Measurements from ENCODE around the gene GSC. TPM values are rescaled to one million over a fixed set of nuclear protein-coding genes. Genes with fewer than 3 reads are reported as not detected.
A peak's percentile ranks its signal among the peaks of the same experiment; 100 is the strongest.

Gene GSC
- total and polyA plus RNA-seq, 2 donors (not counting 1 experiment from before 2014, with no cell fraction given), result 0.05 to 0.17 TPM

DNA sequence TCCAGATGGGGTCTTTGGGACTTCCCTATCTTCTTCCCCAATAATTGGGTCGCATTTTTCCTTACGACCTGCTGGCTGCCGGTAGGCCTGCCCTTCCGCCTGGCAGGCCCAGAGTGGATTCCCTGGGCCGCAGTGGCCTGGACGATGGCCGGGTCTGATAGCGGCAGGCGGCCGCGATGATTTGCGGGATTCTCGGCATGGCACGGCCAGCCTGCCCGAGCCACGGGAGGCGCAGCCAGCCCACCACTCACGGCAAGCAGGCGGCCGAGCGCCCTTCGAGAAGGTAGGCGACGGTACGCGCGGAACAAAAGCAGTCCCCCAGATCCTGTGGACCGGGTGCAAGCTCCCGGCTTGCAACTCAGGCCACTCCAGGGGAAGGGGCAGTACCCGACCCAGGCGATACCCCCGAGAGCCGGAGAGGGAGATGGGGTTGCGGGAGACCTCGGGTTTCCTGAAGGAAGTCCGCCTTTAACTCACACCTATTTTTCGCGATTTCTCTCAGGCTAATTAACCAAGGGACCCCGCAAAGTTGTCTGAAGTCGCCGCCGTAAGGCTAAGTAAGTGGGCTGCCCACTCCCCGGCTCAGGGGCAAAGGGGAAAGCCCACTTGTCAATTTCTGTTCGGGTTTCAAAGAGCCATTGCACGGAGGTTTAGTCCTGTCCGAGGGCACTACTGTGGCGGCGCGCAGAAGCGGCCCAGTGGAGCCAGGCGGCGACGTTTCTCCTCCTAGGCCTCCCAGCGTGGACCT lies 1.4 kb upstream of the GSC start:
- TF ChIP-seq, protein P1, sequence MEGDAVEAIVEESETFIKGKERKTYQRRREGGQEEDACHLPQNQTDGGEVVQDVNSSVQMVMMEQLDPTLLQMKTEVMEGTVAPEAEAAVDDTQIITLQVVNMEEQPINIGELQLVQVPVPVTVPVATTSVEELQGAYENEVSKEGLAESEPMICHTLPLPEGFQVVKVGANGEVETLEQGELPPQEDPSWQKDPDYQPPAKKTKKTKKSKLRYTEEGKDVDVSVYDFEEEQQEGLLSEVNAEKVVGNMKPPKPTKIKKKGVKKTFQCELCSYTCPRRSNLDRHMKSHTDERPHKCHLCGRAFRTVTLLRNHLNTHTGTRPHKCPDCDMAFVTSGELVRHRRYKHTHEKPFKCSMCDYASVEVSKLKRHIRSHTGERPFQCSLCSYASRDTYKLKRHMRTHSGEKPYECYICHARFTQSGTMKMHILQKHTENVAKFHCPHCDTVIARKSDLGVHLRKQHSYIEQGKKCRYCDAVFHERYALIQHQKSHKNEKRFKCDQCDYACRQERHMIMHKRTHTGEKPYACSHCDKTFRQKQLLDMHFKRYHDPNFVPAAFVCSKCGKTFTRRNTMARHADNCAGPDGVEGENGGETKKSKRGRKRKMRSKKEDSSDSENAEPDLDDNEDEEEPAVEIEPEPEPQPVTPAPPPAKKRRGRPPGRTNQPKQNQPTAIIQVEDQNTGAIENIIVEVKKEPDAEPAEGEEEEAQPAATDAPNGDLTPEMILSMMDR (conservative IDR thresholded peaks at IDR 0.05 in 1 of 2, IDR thresholded peaks at IDR 0.05 in 1 of 2; ENCODE audit: low read depth in 1 of 2, low read length in 2 of 2), result no peak
- TF ChIP-seq EZH2 (IDR thresholded peaks at IDR 0.05; ENCODE audit: low read length, missing control alignments), result peak; percentile 59
- Histone ChIP-seq H3K27ac (ENCODE audit: insufficient read depth, low read length) (no peak overlapping the region), H2AFZ (ENCODE audit: low read length) (no peak overlapping the region), H3K27me3 (ENCODE audit: control insufficient read depth, insufficient read depth, low read length) (peaks cover 80% of the 10 kb centered on the region), H3K9ac (ENCODE audit: insufficient read depth, low read length) (no peak overlapping the region), H4K20me1 (ENCODE audit: control insufficient read depth, extremely low read depth, insufficient read depth, low read length) (no peaks in the 10 kb centered on the region), H3K4me3 (replicated peaks in 1 of 4; ENCODE audit: control extremely low read depth in 1 of 4, insufficient read depth in 1 of 4, low read depth in 3 of 4, low read length in 4 of 4) (no peak overlapping the region), H3K9me3 (ENCODE audit: control insufficient read depth, insufficient read depth, low read depth, low read length) (no peaks in the 10 kb centered on the region), H3K79me2 (ENCODE audit: control insufficient read depth, insufficient read depth, low read length) (no peaks in the 10 kb centered on the region), H3K36me3 (ENCODE audit: control insufficient read depth, insufficient read depth, low read length) (no peaks in the 10 kb centered on the region), H3K4me2 (ENCODE audit: extremely low read depth, insufficient read depth, low read length) (no peak overlapping the region), H3K4me1 (ENCODE audit: control insufficient read depth, extremely low read depth, insufficient read depth, low read length) (no peaks in the 10 kb centered on the region)
- DNase-seq (ENCODE audit: low read depth in 2 of 2), result no peak

- no peaks in the 10 kb centered on the region for H3K4me1 ChIP-seq (ENCODE audit: control insufficient read depth, extremely low read depth, insufficient read depth, low read length)
- no peak overlapping the region for H3K9ac ChIP-seq (ENCODE audit: insufficient read depth, low read length)
- H3K9me3 ChIP-seq (ENCODE audit: control insufficient read depth, insufficient read depth, low read depth, low read length), result no peaks in the 10 kb centered on the region
- H2AFZ ChIP-seq (ENCODE audit: low read length), result no peak overlapping the region
- no peaks in the 10 kb centered on the region for H3K79me2 ChIP-seq (ENCODE audit: control insufficient read depth, insufficient read depth, low read length)
- H3K4me3 ChIP-seq (replicated peaks in 1 of 4; ENCODE audit: control extremely low read depth in 1 of 4, insufficient read depth in 1 of 4, low read depth in 3 of 4, low read length in 4 of 4), result no peak overlapping the region
- no peak for TF ChIP-seq EZH2 (IDR thresholded peaks at IDR 0.05; ENCODE audit: low read length, missing control alignments)
- TF ChIP-seq, protein P1 (conservative IDR thresholded peaks at IDR 0.05 in 1 of 2, IDR thresholded peaks at IDR 0.05 in 1 of 2; ENCODE audit: low read depth in 1 of 2, low read length in 2 of 2), result no peak
- no peaks in the 10 kb centered on the region for H4K20me1 ChIP-seq (ENCODE audit: control insufficient read depth, extremely low read depth, insufficient read depth, low read length)
- H3K27me3 ChIP-seq (ENCODE audit: control insufficient read depth, insufficient read depth, low read length), result peaks cover 80% of the 10 kb centered on the region
- H3K36me3 ChIP-seq (ENCODE audit: control insufficient read depth, insufficient read depth, low read length), result no peaks in the 10 kb centered on the region
- no peak for DNase-seq (ENCODE audit: low read depth in 2 of 2)
- no peak overlapping the region for H3K27ac ChIP-seq (ENCODE audit: insufficient read depth, low read length)
- H3K4me2 ChIP-seq (ENCODE audit: extremely low read depth, insufficient read depth, low read length), result no peak overlapping the region
These were observed 873 bp upstream of the GSC start for GRCh38 chr14:94770815-94771157.

GRCh38 chr14:94770251-94770749 lies 387 bp upstream of the GSC start:
- Histone ChIP-seq H3K4me2 (ENCODE audit: extremely low read depth, insufficient read depth, low read length) (no peak overlapping the region), H3K79me2 (ENCODE audit: control insufficient read depth, insufficient read depth, low read length) (no peaks in the 10 kb centered on the region), H3K9me3 (ENCODE audit: control insufficient read depth, insufficient read depth, low read depth, low read length) (no peaks in the 10 kb centered on the region), H3K9ac (ENCODE audit: insufficient read depth, low read length) (no peak overlapping the region), H3K27ac (ENCODE audit: insufficient read depth, low read length) (no peak overlapping the region), H4K20me1 (ENCODE audit: control insufficient read depth, extremely low read depth, insufficient read depth, low read length) (no peaks in the 10 kb centered on the region), H3K4me1 (ENCODE audit: control insufficient read depth, extremely low read depth, insufficient read depth, low read length) (no peaks in the 10 kb centered on the region), H3K4me3 (replicated peaks in 1 of 4; ENCODE audit: control extremely low read depth in 1 of 4, insufficient read depth in 1 of 4, low read depth in 3 of 4, low read length in 4 of 4) (peak overlapping the region in 3 of 4 experiments; percentile 16 to 50 (median 21)), H2AFZ (ENCODE audit: low read length) (no peak overlapping the region), H3K27me3 (ENCODE audit: control insufficient read depth, insufficient read depth, low read length) (peaks cover 80% of the 10 kb centered on the region), H3K36me3 (ENCODE audit: control insufficient read depth, insufficient read depth, low read length) (no peaks in the 10 kb centered on the region)
- DNase-seq (ENCODE audit: low read depth in 2 of 2), result peak in 1 of 2 donors; percentile 44
- TF ChIP-seq EZH2 (IDR thresholded peaks at IDR 0.05; ENCODE audit: low read length, missing control alignments), result no peak
- TF ChIP-seq, protein P1 (conservative IDR thresholded peaks at IDR 0.05 in 1 of 2, IDR thresholded peaks at IDR 0.05 in 1 of 2; ENCODE audit: low read depth in 1 of 2, low read length in 2 of 2), result no peak

Data from fibroblast of lung (primary cell).